NK-92 (cell line): Measurements from ENCODE around the gene RASL11B.

Source experiments
- DNase-seq: peaks from one replicate; lab custom pipeline; 2025; ENCODE audit not compliant: unreplicated experiment; lab: John Stamatoyannopoulos, UW

The RASL11B gene

GRCh38 chr4:52914051-52914605 is 52.0 kb downstream of the RASL11B start:
- DNase-seq, result no peak

- no peak for DNase-seq
These were observed 53.1 kb downstream of the RASL11B start for GRCh38 chr4:52915191-52915590.

- DNase-seq, result no peak
These were observed 53.7 kb downstream of the RASL11B start for GRCh38 chr4:52915730-52916300.
